PFSK-1 (cell line): ENCODE data around the gene TNNT1.

Source experiments
- FOXP2 ChIP-seq: optimal IDR thresholded peaks from 2 replicates; pipeline ENCODE3; 2011; ENCODE audit warnings: borderline replicate concordance, control low read depth, inconsistent platforms; ENCODE audit not compliant: insufficient read depth; ENCODE audit errors: extremely low read length, extremely low read depth
- POLR2AphosphoS5 ChIP-seq: IDR thresholded peaks from 2 replicates; pipeline ENCODE4 v1.6.1; 2012; ENCODE audit warnings: low read depth, mild to moderate bottlenecking, control low read depth, low read length, moderate library complexity
- REST ChIP-seq, 2 experiments: IDR thresholded peaks; 2 replicates each; pipeline versions ENCODE4 v1.6.1 to v1.8.0; 2011 to 2012; ENCODE audit warnings: low read depth in 2 of 2, low read length in 2 of 2, control low read depth in 1 of 2, inconsistent platforms in 1 of 2, mild to moderate bottlenecking in 1 of 2, moderate library complexity in 1 of 2; ENCODE audit not compliant: insufficient read depth in 1 of 2
- SIN3A ChIP-seq: IDR thresholded peaks from 2 replicates; pipeline ENCODE4 v1.6.1; 2012; ENCODE audit warnings: mild to moderate bottlenecking, low read length, moderate library complexity, borderline replicate concordance; ENCODE audit not compliant: insufficient read depth
- TAF1 ChIP-seq: IDR thresholded peaks from 2 replicates; pipeline ENCODE4 v1.6.1; 2012; ENCODE audit warnings: low read length, control low read depth, borderline replicate concordance; ENCODE audit not compliant: insufficient read depth

The TNNT1 gene

GRCh38 chr19:55111238-55111831 is 37.7 kb downstream of the TNNT1 start:
- TF ChIP-seq TAF1 = no peak

GRCh38 chr19:55109527-55110291 is 39.3 kb downstream of the TNNT1 start:
- no peak for TF ChIP-seq SIN3A
- no peak for TF ChIP-seq REST (IDR thresholded peaks at IDR 0.05; ENCODE audit: insufficient read depth in 1 of 2, low read depth in 2 of 2, low read length in 2 of 2)
- no peak for TF ChIP-seq POLR2AphosphoS5
- TF ChIP-seq FOXP2 = no peak
- TF ChIP-seq TAF1 = no peak

- TF ChIP-seq TAF1 = no peak
- TF ChIP-seq POLR2AphosphoS5 = no peak
- TF ChIP-seq SIN3A = no peak
- no peak for TF ChIP-seq REST (IDR thresholded peaks at IDR 0.05; ENCODE audit: insufficient read depth in 1 of 2, low read depth in 2 of 2, low read length in 2 of 2)
- TF ChIP-seq FOXP2 = no peak
These were observed 42.4 kb downstream of the TNNT1 start for GRCh38 chr19:55106591-55106990.

- TF ChIP-seq TAF1 (no peak), FOXP2 (no peak), REST (IDR thresholded peaks at IDR 0.05; ENCODE audit: insufficient read depth in 1 of 2, low read depth in 2 of 2, low read length in 2 of 2) (no peak), POLR2AphosphoS5 (no peak), SIN3A (no peak)
These were observed 43.8 kb downstream of the TNNT1 start for GRCh38 chr19:55105237-55105636.

- TF ChIP-seq SIN3A (no peak), FOXP2 (no peak), REST (IDR thresholded peaks at IDR 0.05; ENCODE audit: insufficient read depth in 1 of 2, low read depth in 2 of 2, low read length in 2 of 2) (no peak), POLR2AphosphoS5 (no peak)
These were observed 45.8 kb downstream of the TNNT1 start for GRCh38 chr19:55103190-55103589.
